H1 (cell line): Measurements from ENCODE around the gene PCBD1. TPM values are rescaled to one million over a fixed set of nuclear protein-coding genes. Genes with fewer than 3 reads are reported as not detected.

Source experiments
- CTCF ChIA-PET: fragments of 300-600 bp; sonication (Branson Sonifier 250); formaldehyde crosslinking; loops from one replicate; lab custom pipeline; 2021; ENCODE audit not compliant: partially characterized antibody; lab: Charles Lee
- POLR2A ChIA-PET: fragments of 300-600 bp; sonication (Branson Sonifier 250); formaldehyde crosslinking; loops from one replicate; lab custom pipeline; 2021; ENCODE audit warnings: inconsistent platforms; ENCODE audit not compliant: partially characterized antibody; lab: Charles Lee
- DNase-seq, 2 experiments: peaks; one replicate each; pipeline versions ENCODE4 v3.0.0 to v3.0.0-alpha.2; 2010 to 2022; ENCODE audit warnings: low spot score in 2 of 2, low read depth in 1 of 2, mixed read lengths in 1 of 2
- FAIRE-seq: peaks from 2 replicates; lab custom pipeline; 2011; peaks lifted over from hg19 to GRCh38; lab: Jason Lieb, UNC
- H2AFZ ChIP-seq: 2 replicates; pipeline ENCODE4 v1.8.1; 2012; ENCODE audit warnings: low read length, inconsistent platforms
- H2AK5ac ChIP-seq: 2 replicates; pipeline ENCODE4 v1.6.1; 2013; ENCODE audit warnings: low read depth, low read length
- H2BK120ac ChIP-seq: replicated peaks from 2 replicates; pipeline ENCODE3; 2013; ENCODE audit warnings: low read depth, low read length, inconsistent platforms
- H2BK12ac ChIP-seq: 2 replicates; pipeline ENCODE4 v1.6.1; 2013; ENCODE audit warnings: low read depth, low read length
- H2BK15ac ChIP-seq: 2 replicates; pipeline ENCODE4 v1.6.1; 2013; ENCODE audit warnings: low read length
- H2BK20ac ChIP-seq: 2 replicates; pipeline ENCODE4 v1.6.1; 2013; ENCODE audit warnings: low read length
- H2BK5ac ChIP-seq: 2 replicates; pipeline ENCODE4 v1.6.1; 2013; ENCODE audit warnings: low read depth, low read length
- H3K14ac ChIP-seq: 2 replicates; pipeline ENCODE4 v1.6.1; 2013; ENCODE audit warnings: inconsistent platforms; ENCODE audit not compliant: insufficient read length
- H3K18ac ChIP-seq: 2 replicates; pipeline ENCODE4 v1.6.1; 2013; ENCODE audit warnings: low read length; ENCODE audit errors: extremely low read depth
- H3K23ac ChIP-seq: 2 replicates; pipeline ENCODE4 v1.6.1; 2013; ENCODE audit warnings: inconsistent platforms; ENCODE audit not compliant: insufficient read length
- H3K23me2 ChIP-seq: 2 replicates; pipeline ENCODE4 v1.6.1; 2013; ENCODE audit warnings: low read depth, low read length
- H3K27ac ChIP-seq: 2 replicates; pipeline ENCODE4 v1.6.1; 2011; ENCODE audit warnings: low read depth, low read length, inconsistent platforms
- H3K27me3 ChIP-seq, 4 experiments: replicated peaks in 1 of 4; 1 replicate in 1 of 4; 2 replicates in 3 of 4; pipeline versions ENCODE4 v1.6.1 to v1.8.1; 2011 to 2013; ENCODE audit warnings: low read length in 3 of 4, mild to moderate bottlenecking in 3 of 4, inconsistent platforms in 2 of 4, mixed read lengths in 2 of 4, moderate library complexity in 1 of 4; ENCODE audit not compliant: control insufficient read depth in 3 of 4, insufficient read depth in 3 of 4; ENCODE audit errors: extremely low read depth in 1 of 4
- H3K36me3 ChIP-seq, 4 experiments: 2 replicates each; pipeline versions ENCODE4 v1.6.1 to v1.8.1; 2011 to 2013; ENCODE audit warnings: mild to moderate bottlenecking in 4 of 4, low read length in 3 of 4, moderate library complexity in 2 of 4, control low read depth in 1 of 4, inconsistent platforms in 1 of 4; ENCODE audit not compliant: insufficient read depth in 4 of 4, control insufficient read depth in 2 of 4
- H3K4ac ChIP-seq: replicated peaks from 2 replicates; pipeline ENCODE3; 2013; ENCODE audit warnings: low read length, low read depth, mixed read lengths, inconsistent platforms; ENCODE audit not compliant: insufficient read length
- H3K4me1 ChIP-seq, 4 experiments: replicated peaks in 1 of 4; 1 replicate in 1 of 4; 2 replicates in 3 of 4; pipeline versions ENCODE4 v1.6.1 to v1.8.1; 2011 to 2013; ENCODE audit warnings: low read length in 3 of 4, inconsistent platforms in 2 of 4, mixed read lengths in 1 of 4; ENCODE audit not compliant: insufficient read depth in 4 of 4, control insufficient read depth in 3 of 4
- H3K4me2 ChIP-seq, 2 experiments: 2 replicates each; pipeline versions ENCODE4 v1.6.1 to v1.8.1; 2011 to 2013; ENCODE audit warnings: low read depth in 2 of 2, low read length in 2 of 2, control low read depth in 1 of 2, inconsistent platforms in 1 of 2, mild to moderate bottlenecking in 1 of 2; ENCODE audit not compliant: insufficient read depth in 1 of 2
- H3K4me3 ChIP-seq, 4 experiments: fragments of 200-600, 300-600 bp in 1 of 4; sonication (generic), shearing (Covaris generic), sonication (Bioruptor Twin) in 1 of 4; 2 replicates each; pipeline versions ENCODE4 v1.5.1 to v1.8.1; 2011 to 2016; ENCODE audit warnings: low read length in 4 of 4, low read depth in 3 of 4, control low read depth in 2 of 4, inconsistent platforms in 2 of 4, mild to moderate bottlenecking in 2 of 4, mixed read lengths in 1 of 4, moderate library complexity in 1 of 4; ENCODE audit not compliant: insufficient read depth in 2 of 4; ENCODE audit errors: extremely low read depth in 1 of 4
- H3K56ac ChIP-seq: replicated peaks from 2 replicates; pipeline ENCODE3; 2013; ENCODE audit warnings: low read depth, mild to moderate bottlenecking, mixed read lengths, low read length, inconsistent platforms; ENCODE audit not compliant: insufficient read length
- H3K79me1 ChIP-seq: 2 replicates; pipeline ENCODE4 v1.6.1; 2013; ENCODE audit warnings: low read depth, low read length, control low read depth
- H3K79me2 ChIP-seq, 2 experiments: 2 replicates each; pipeline versions ENCODE4 v1.6.1 to v1.8.1; 2012 to 2013; ENCODE audit warnings: low read length in 2 of 2, mild to moderate bottlenecking in 2 of 2, inconsistent platforms in 1 of 2; ENCODE audit not compliant: insufficient read depth in 2 of 2, control insufficient read depth in 1 of 2
- H3K9ac ChIP-seq, 4 experiments: replicated peaks in 1 of 4; 1 replicate in 1 of 4; 2 replicates in 3 of 4; pipeline versions ENCODE4 v1.6.1 to v1.8.1; 2011 to 2013; ENCODE audit warnings: low read depth in 3 of 4, low read length in 3 of 4, control low read depth in 2 of 4, mild to moderate bottlenecking in 2 of 4, moderate library complexity in 2 of 4, inconsistent platforms in 1 of 4; ENCODE audit errors: extremely low read depth in 1 of 4
- H3K9me3 ChIP-seq, 2 experiments: 2 replicates each; pipeline versions ENCODE4 v1.6.1 to v1.8.1; 2012 to 2013; ENCODE audit warnings: mild to moderate bottlenecking in 2 of 2, moderate library complexity in 2 of 2, control low read depth in 1 of 2, inconsistent platforms in 1 of 2, low read depth in 1 of 2, low read length in 1 of 2, mixed read lengths in 1 of 2; ENCODE audit not compliant: insufficient read depth in 2 of 2
- H4K20me1 ChIP-seq, 2 experiments: replicated peaks in 1 of 2; 2 replicates each; pipeline versions ENCODE3 to v1.8.1; 2011 to 2013; ENCODE audit warnings: inconsistent platforms in 2 of 2, low read length in 2 of 2, mild to moderate bottlenecking in 1 of 2; ENCODE audit not compliant: insufficient read depth in 2 of 2, control insufficient read depth in 1 of 2
- H4K5ac ChIP-seq: 2 replicates; pipeline ENCODE4 v1.6.1; 2013; ENCODE audit warnings: low read length, low read depth, mixed read lengths, inconsistent platforms; ENCODE audit not compliant: insufficient read length
- H4K8ac ChIP-seq: 2 replicates; pipeline ENCODE4 v1.8.0; 2013; ENCODE audit warnings: mild to moderate bottlenecking, moderate library complexity, low read length, inconsistent platforms; ENCODE audit not compliant: insufficient read depth; ENCODE audit errors: extremely low read depth
- H4K91ac ChIP-seq: replicated peaks from 2 replicates; pipeline ENCODE3; 2013; ENCODE audit warnings: low read length, mixed read lengths, inconsistent platforms; ENCODE audit not compliant: insufficient read length
- ATF2 ChIP-seq: IDR thresholded peaks from 2 replicates; pipeline ENCODE4 v1.6.1; 2012; ENCODE audit warnings: low read length, inconsistent platforms
- ATF3 ChIP-seq: IDR thresholded peaks from 2 replicates; pipeline ENCODE4 v1.6.1; 2011; ENCODE audit warnings: low read depth, mild to moderate bottlenecking, low read length; ENCODE audit not compliant: insufficient read depth
- EGR1 ChIP-seq: IDR thresholded peaks from 2 replicates; pipeline ENCODE4 v1.6.1; 2011; ENCODE audit warnings: low read depth, low read length, borderline replicate concordance
- HDAC2 ChIP-seq, 2 experiments: fragments of 300-600 bp in 1 of 2; sonication (generic) in 1 of 2; IDR thresholded peaks; 2 replicates each; pipeline ENCODE4 v1.6.1; 2011 to 2012; ENCODE audit warnings: low read depth in 2 of 2, low read length in 2 of 2, mild to moderate bottlenecking in 2 of 2, moderate library complexity in 2 of 2, borderline replicate concordance in 1 of 2, inconsistent platforms in 1 of 2
- JUND ChIP-seq: IDR thresholded peaks from 2 replicates; pipeline ENCODE4 v1.6.1; 2011; ENCODE audit warnings: mild to moderate bottlenecking, improper control_type of control experiment, low read length
- KDM4A ChIP-seq: IDR thresholded peaks from one replicate; pipeline ENCODE4 v1.7.1; 2012; ENCODE audit warnings: low read depth, mild to moderate bottlenecking, moderate library complexity, low read length, inconsistent platforms; ENCODE audit not compliant: severe bottlenecking
- KDM5A ChIP-seq: fragments of 200-600 bp; IDR thresholded peaks from 2 replicates; pipeline ENCODE4 v1.7.1; 2012; ENCODE audit warnings: mild to moderate bottlenecking, low read length, inconsistent platforms, mixed read lengths
- MAFK ChIP-seq: IDR thresholded peaks from 2 replicates; pipeline ENCODE4 v1.6.1; 2012; ENCODE audit warnings: low read depth, mild to moderate bottlenecking, improper control_type of control experiment, low read length
- POLR2A ChIP-seq, 2 experiments: IDR thresholded peaks; 1 replicate in 1 of 2; 2 replicates in 1 of 2; pipeline ENCODE4 v1.6.1; 2011; ENCODE audit warnings: low read depth in 2 of 2, low read length in 2 of 2, mild to moderate bottlenecking in 2 of 2; ENCODE audit errors: control extremely low read depth in 1 of 2
- SIN3A ChIP-seq, 2 experiments: IDR thresholded peaks in 1 of 2; conservative IDR thresholded peaks in 1 of 2; 2 replicates each; pipeline ENCODE4 v1.6.1; 2011 to 2012; ENCODE audit warnings: low read length in 2 of 2, improper control_type of control experiment in 1 of 2, low read depth in 1 of 2, mild to moderate bottlenecking in 1 of 2
- ZNF274 ChIP-seq: IDR thresholded peaks from 2 replicates; pipeline ENCODE4 v1.7.0; 2012; ENCODE audit warnings: low read length, borderline replicate concordance; ENCODE audit errors: extremely low read depth
- WGBS, 2 experiments: shearing (Covaris generic) in 1 of 2; methylation state at CpG; one replicate each; pipeline versions ENCODE4 v1.1.6 to v1.1.7; 2013 to 2015; ENCODE audit warnings: low lambda C conversion rate in 2 of 2, mixed read lengths in 2 of 2, inconsistent platforms in 1 of 2, low coverage in 1 of 2, missing lambda C conversion rate in 1 of 2; ENCODE audit not compliant: insufficient replicate concordance in 2 of 2, insufficient coverage in 1 of 2, insufficient read length in 1 of 2; ENCODE audit errors: extremely low coverage in 1 of 2, missing lambda C conversion rate in 1 of 2; 5-methylcytosine and 5-hydroxymethylcytosine counted together
- polyA plus RNA-seq, 7 experiments: library from polyadenylated mRNA; depleted of rRNA in 3 of 7; stranded (reverse) in 5 of 7; unstranded in 2 of 7; fragments of >200 nt in 5 of 7; fragments of 200-250 nt in 2 of 7; gene quantifications; 1 replicate in 5 of 7; 2 replicates in 1 of 7; 4 replicates in 1 of 7; pipeline versions ENCODE4 v1.2.1 to v1.2.3, GENCODE V29; 2011 to 2013; ENCODE audit warnings: missing spikeins in 2 of 7, mixed read lengths in 2 of 7
- total RNA-seq: library from RNA; stranded (reverse); fragmentation: NEBNext Ultra II Directional; extraction: Animal tissue kit (Norgen Biotek cat#: 25700); gene quantifications from 2 replicates; pipeline ENCODE4 v1.2.1, GENCODE V29; 2021

PCBD1 gene
- total and polyA plus RNA-seq, 2 of the 8 experiments (the other 6 are each of a cell fraction or from before 2014, with no cell fraction given) = 46.5 to 55.0 TPM

- no peak overlapping the region for H3K4ac ChIP-seq
- H3K9ac ChIP-seq = no peak overlapping the region
- WGBS, 2 experiments = 98% methylated on average over 3 of the region's 3 CpGs; no CpG with 5 or more reads in 1 of the 2 experiments
- H3K18ac ChIP-seq = no peak overlapping the region
- H3K4me3 ChIP-seq = no peak overlapping the region
- H2AK5ac ChIP-seq = no peak overlapping the region
- no peak for TF ChIP-seq POLR2A (IDR thresholded peaks at IDR 0.05; ENCODE audit: control extremely low read depth in 1 of 2, low read depth in 2 of 2, low read length in 2 of 2)
- no peak for TF ChIP-seq JUND
- no peak for TF ChIP-seq MAFK
- TF ChIP-seq EGR1 = no peak
- TF ChIP-seq ZNF274 = no peak
- no peak for TF ChIP-seq ATF3
- no peak for TF ChIP-seq KDM5A
- TF ChIP-seq SIN3A (conservative IDR thresholded peaks at IDR 0.05 in 1 of 2, IDR thresholded peaks at IDR 0.05 in 1 of 2; ENCODE audit: low read depth in 1 of 2, low read length in 2 of 2) = no peak
- no peak for TF ChIP-seq ATF2
- TF ChIP-seq KDM4A = no peak
- no peak for TF ChIP-seq HDAC2 (IDR thresholded peaks at IDR 0.05; ENCODE audit: borderline replicate concordance in 1 of 2, low read depth in 2 of 2, low read length in 2 of 2)
- H3K79me1 ChIP-seq = peaks cover 8% of the 10 kb centered on the region; the same call in 1 of the 2 replicates
- no peaks in the 10 kb centered on the region for H3K4me1 ChIP-seq
- no peak overlapping the region for H3K23ac ChIP-seq
- no peak overlapping the region for H4K5ac ChIP-seq
- H4K8ac ChIP-seq = no peak overlapping the region
- no peak overlapping the region for H2BK20ac ChIP-seq
- no peak overlapping the region for H2BK15ac ChIP-seq
- no peaks in the 10 kb centered on the region for H3K23me2 ChIP-seq
- H3K56ac ChIP-seq = no peak overlapping the region
- H3K9me3 ChIP-seq = no peaks in the 10 kb centered on the region
- POLR2A ChIA-PET = interaction anchor here (0.6 kb wide), 1 partner anchor 18 kb away, joined by 3 read pairs; no protein-coding TSS in a partner anchor
- no peak overlapping the region for H2BK12ac ChIP-seq
- H2AFZ ChIP-seq = no peak overlapping the region
- peaks cover 3 to 12% of the 10 kb centered on the region in 2 experiments for H4K20me1 ChIP-seq
- H3K27me3 ChIP-seq = no peaks in the 10 kb centered on the region
- H3K27ac ChIP-seq = no peak overlapping the region
- DNase-seq (no peak), FAIRE-seq (no peak)
- H3K4me2 ChIP-seq = no peak overlapping the region
- H3K79me2 ChIP-seq = peaks cover 0 to 77% of the 10 kb centered on the region in 2 experiments; a peak in 2 of 4 replicates
- H2BK5ac ChIP-seq = no peak overlapping the region
- peaks cover 0 to 3% (median 0%) of the 10 kb centered on the region in 4 experiments; a peak in 1 of 8 replicates for H3K36me3 ChIP-seq
- H4K91ac ChIP-seq = no peak overlapping the region
- H3K14ac ChIP-seq = no peak overlapping the region
- H2BK120ac ChIP-seq = no peak overlapping the region
- CTCF ChIA-PET = interaction anchor here (0.6 to 1.8 kb wide), 2 partner anchors 20 to 79 kb away, joined by 3 to 4 read pairs; no protein-coding TSS in a partner anchor
Measured at GRCh38 chr10:70837660-70838059, 50.7 kb downstream of the PCBD1 start.
